Panc1 (cell line): ENCODE measurements around the gene VSIR. TPM values are rescaled to one million over a fixed set of nuclear protein-coding genes. Genes with fewer than 3 reads are reported as not detected.

ENCODE experiments used
- ATAC-seq: fragments of 200-7000 bp; cut with Tn5 transposase; 2 replicates; pipeline ENCODE4 v1.9.1; 2020; ENCODE audit warnings: mild to moderate bottlenecking, moderate library complexity
- BruUV-seq: library from RNA; stranded (reverse); fragments of 400-500 nt; replicated peaks from 2 replicates; lab custom pipeline; 2021; lab: Mats Ljungman, UMichigan
- CTCF ChIA-PET: fragments of 300-600 bp; sonication (Branson Sonifier 250); formaldehyde crosslinking; loops from one replicate; lab custom pipeline; 2022; ENCODE audit warnings: antibody characterized with exemption; lab: Charles Lee
- POLR2A ChIA-PET: fragments of 300-600 bp; sonication (Branson Sonifier 250); formaldehyde crosslinking; loops from one replicate; lab custom pipeline; 2022; ENCODE audit warnings: antibody characterized with exemption; lab: Charles Lee
- DNase-seq: peaks from one replicate; pipeline ENCODE4 v3.0.0-alpha.2; 2010; ENCODE audit warnings: low read depth, low spot score
- H3K27ac ChIP-seq: 2 replicates; pipeline ENCODE4 v1.5.1; 2011; ENCODE audit warnings: mild to moderate bottlenecking, low read length, inconsistent platforms
- H3K27me3 ChIP-seq: fragments of 200-500 bp; sonication (Bioruptor generic); 2 replicates; pipeline ENCODE4 v1.6.0; 2014; ENCODE audit warnings: low read length, inconsistent platforms; ENCODE audit not compliant: control insufficient read depth, insufficient read depth
- H3K36me3 ChIP-seq: fragments of 200-500 bp; sonication (Bioruptor generic); 2 replicates; pipeline ENCODE4 v1.5.1; 2014; ENCODE audit warnings: inconsistent platforms, mild to moderate bottlenecking, low read length, moderate library complexity; ENCODE audit not compliant: control insufficient read depth, insufficient read depth
- H3K4me1 ChIP-seq: 2 replicates; pipeline ENCODE4 v1.5.1; 2011; ENCODE audit warnings: inconsistent platforms, mild to moderate bottlenecking, low read length, moderate library complexity; ENCODE audit not compliant: control insufficient read depth, insufficient read depth
- H3K4me3 ChIP-seq, 2 experiments: 2 replicates each; pipeline ENCODE4 v1.5.1; 2011 to 2012; ENCODE audit warnings: low read depth in 2 of 2, low read length in 2 of 2, mild to moderate bottlenecking in 2 of 2, inconsistent platforms in 1 of 2, moderate library complexity in 1 of 2
- H3K9me3 ChIP-seq: fragments of 200-500 bp; sonication (Bioruptor generic); 2 replicates; pipeline ENCODE4 v1.5.1; 2014; ENCODE audit warnings: low read depth, mild to moderate bottlenecking, inconsistent platforms, low read length, moderate library complexity; ENCODE audit not compliant: control insufficient read depth, insufficient read depth
- POLR2AphosphoS5 ChIP-seq: IDR thresholded peaks from 2 replicates; pipeline ENCODE4 v1.6.1; 2012; ENCODE audit warnings: mild to moderate bottlenecking, low read depth, low read length, moderate library complexity
- SIN3A ChIP-seq: IDR thresholded peaks from 2 replicates; pipeline ENCODE4 v1.6.1; 2012; ENCODE audit warnings: low read depth, mild to moderate bottlenecking, low read length, moderate library complexity, borderline replicate concordance; ENCODE audit not compliant: insufficient read depth
- TCF7L2 ChIP-seq: IDR thresholded peaks from 2 replicates; pipeline ENCODE4 v1.6.1; 2011; ENCODE audit warnings: mild to moderate bottlenecking, low read depth, low read length, inconsistent platforms
- in situ Hi-C: cut with HindIII; loops from 2 replicates; pipeline ENCODE4 v1.10.0; 2016; ENCODE audit warnings: low sequenced_read_pairs, low pct_unique_long_range_greater_than_20kb
- intact Hi-C: fragments of 100-400 bp; cut with micrococcal nuclease; formaldehyde crosslinking; loops from one replicate; pipeline ENCODE4 v1.10.0; 2022; ENCODE audit not compliant: unreplicated experiment
- total RNA-seq: library from RNA; stranded (reverse); gene quantifications from one replicate; pipeline ENCODE4 v1.2.1, GENCODE V29; 2021; ENCODE audit not compliant: unreplicated experiment
- TF ChIP-seq, protein P1 (sequence below): fragments of 450-650 bp; IDR thresholded peaks from 2 replicates; pipeline ENCODE4 v1.5.1; 2017; ENCODE audit warnings: mild to moderate bottlenecking
- TF ChIP-seq, protein P2 (sequence below), 2 experiments: IDR thresholded peaks; 2 replicates each; pipeline ENCODE4 v1.6.1; 2011 to 2012; ENCODE audit warnings: low read depth in 2 of 2, control low read depth in 1 of 2, low read length in 1 of 2, mild to moderate bottlenecking in 1 of 2, moderate library complexity in 1 of 2; ENCODE audit not compliant: insufficient read depth in 1 of 2

VSIR gene
- total RNA-seq, 1 experiment from 2014 or later: 34.9 TPM

DNA sequence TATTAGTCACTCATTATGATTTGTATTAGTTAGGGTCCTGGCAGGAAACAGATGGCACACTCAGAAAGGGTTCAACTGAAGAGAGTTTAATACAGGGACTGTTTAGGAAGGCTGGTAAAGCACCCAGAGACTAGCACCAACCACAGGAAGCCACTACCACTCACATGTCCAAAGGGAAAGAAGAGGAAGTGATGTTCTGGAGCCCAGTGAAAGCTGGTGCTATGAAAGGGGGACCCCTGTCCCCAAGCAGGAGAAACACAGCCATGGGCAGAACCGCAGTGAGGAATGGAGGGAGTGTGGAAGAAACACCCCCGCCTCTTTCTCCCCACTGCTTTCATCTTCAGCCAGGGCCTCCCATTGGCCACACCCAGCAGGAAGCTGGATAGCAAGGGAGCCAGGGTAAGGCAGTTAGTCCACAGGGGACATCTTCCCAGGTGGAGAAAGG is 3.2 kb upstream of the VSIR start:
- H3K36me3 ChIP-seq: no peaks in the 10 kb centered on the region
- no TSS peak for BruUV-seq
- in situ Hi-C loops: no loop called here
- H3K27me3 ChIP-seq: no peaks in the 10 kb centered on the region
- CTCF ChIA-PET: no interaction called here
- ATAC-seq (no peak), DNase-seq (no peak)
- intact Hi-C loops: no loop called here
- TF ChIP-seq, protein P1, sequence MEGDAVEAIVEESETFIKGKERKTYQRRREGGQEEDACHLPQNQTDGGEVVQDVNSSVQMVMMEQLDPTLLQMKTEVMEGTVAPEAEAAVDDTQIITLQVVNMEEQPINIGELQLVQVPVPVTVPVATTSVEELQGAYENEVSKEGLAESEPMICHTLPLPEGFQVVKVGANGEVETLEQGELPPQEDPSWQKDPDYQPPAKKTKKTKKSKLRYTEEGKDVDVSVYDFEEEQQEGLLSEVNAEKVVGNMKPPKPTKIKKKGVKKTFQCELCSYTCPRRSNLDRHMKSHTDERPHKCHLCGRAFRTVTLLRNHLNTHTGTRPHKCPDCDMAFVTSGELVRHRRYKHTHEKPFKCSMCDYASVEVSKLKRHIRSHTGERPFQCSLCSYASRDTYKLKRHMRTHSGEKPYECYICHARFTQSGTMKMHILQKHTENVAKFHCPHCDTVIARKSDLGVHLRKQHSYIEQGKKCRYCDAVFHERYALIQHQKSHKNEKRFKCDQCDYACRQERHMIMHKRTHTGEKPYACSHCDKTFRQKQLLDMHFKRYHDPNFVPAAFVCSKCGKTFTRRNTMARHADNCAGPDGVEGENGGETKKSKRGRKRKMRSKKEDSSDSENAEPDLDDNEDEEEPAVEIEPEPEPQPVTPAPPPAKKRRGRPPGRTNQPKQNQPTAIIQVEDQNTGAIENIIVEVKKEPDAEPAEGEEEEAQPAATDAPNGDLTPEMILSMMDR: no peak
- TF ChIP-seq SIN3A: no peak
- TF ChIP-seq TCF7L2: no peak
- TF ChIP-seq POLR2AphosphoS5: no peak
- TF ChIP-seq, protein P2, sequence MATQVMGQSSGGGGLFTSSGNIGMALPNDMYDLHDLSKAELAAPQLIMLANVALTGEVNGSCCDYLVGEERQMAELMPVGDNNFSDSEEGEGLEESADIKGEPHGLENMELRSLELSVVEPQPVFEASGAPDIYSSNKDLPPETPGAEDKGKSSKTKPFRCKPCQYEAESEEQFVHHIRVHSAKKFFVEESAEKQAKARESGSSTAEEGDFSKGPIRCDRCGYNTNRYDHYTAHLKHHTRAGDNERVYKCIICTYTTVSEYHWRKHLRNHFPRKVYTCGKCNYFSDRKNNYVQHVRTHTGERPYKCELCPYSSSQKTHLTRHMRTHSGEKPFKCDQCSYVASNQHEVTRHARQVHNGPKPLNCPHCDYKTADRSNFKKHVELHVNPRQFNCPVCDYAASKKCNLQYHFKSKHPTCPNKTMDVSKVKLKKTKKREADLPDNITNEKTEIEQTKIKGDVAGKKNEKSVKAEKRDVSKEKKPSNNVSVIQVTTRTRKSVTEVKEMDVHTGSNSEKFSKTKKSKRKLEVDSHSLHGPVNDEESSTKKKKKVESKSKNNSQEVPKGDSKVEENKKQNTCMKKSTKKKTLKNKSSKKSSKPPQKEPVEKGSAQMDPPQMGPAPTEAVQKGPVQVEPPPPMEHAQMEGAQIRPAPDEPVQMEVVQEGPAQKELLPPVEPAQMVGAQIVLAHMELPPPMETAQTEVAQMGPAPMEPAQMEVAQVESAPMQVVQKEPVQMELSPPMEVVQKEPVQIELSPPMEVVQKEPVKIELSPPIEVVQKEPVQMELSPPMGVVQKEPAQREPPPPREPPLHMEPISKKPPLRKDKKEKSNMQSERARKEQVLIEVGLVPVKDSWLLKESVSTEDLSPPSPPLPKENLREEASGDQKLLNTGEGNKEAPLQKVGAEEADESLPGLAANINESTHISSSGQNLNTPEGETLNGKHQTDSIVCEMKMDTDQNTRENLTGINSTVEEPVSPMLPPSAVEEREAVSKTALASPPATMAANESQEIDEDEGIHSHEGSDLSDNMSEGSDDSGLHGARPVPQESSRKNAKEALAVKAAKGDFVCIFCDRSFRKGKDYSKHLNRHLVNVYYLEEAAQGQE (IDR thresholded peaks at IDR 0.05; ENCODE audit: insufficient read depth in 1 of 2, low read depth in 2 of 2, low read length in 1 of 2): no peak
- POLR2A ChIA-PET: no interaction called here
- no peak overlapping the region for H3K27ac ChIP-seq
- peaks cover 30% of the 10 kb centered on the region; the same call in 1 of the 2 replicates for H3K4me1 ChIP-seq
- no peaks in the 10 kb centered on the region for H3K9me3 ChIP-seq
- H3K4me3 ChIP-seq: no peak overlapping the region

DNA sequence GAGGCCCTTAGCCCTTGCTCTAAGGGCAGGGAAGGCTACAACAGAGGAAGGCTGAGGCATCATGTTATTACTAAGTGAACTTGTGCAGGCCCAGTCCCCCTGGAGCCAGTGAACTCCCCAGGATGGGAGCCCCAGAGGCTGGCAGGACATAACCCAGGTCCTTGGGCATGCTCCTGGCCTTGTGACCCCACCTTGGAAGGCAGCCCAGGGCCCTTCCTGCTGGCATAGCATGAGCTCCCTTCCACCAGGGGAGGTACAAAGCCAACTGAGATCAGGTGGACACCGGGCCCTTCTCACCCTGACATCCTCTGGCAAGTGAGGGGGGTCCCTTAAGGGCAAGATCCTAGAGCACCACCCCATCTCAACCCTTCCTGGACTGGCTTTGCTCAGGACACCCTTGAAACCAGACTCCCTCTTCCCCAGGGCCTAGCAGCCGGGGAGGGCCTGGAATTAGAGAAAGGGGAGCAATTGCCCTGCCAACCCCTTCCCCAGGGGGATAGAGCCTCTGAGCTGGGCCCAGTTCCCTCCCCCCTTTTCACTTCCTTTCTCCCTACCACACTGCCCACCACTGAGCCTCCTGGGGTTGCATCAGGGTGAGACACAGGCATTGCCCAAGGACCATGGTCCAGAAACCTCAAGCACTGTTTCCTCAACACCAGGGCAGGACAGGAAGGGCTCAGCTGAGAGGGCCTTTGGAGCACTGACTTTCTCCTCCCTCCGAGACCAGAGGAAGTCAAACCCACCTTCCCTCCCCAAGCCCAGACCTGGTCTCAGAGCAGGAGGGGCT is 1.8 kb upstream of the VSIR start:
- TF ChIP-seq TCF7L2 (no peak), POLR2AphosphoS5 (no peak), SIN3A (no peak)
- TF ChIP-seq, protein P1: no peak
- TF ChIP-seq, protein P2 (IDR thresholded peaks at IDR 0.05; ENCODE audit: insufficient read depth in 1 of 2, low read depth in 2 of 2, low read length in 1 of 2): no peak
- DNase-seq (no peak), ATAC-seq (no peak)
- Histone ChIP-seq H3K27me3 (no peaks in the 10 kb centered on the region), H3K4me3 (no peak overlapping the region), H3K27ac (no peak overlapping the region), H3K9me3 (no peaks in the 10 kb centered on the region), H3K36me3 (no peaks in the 10 kb centered on the region), H3K4me1 (peaks cover 35% of the 10 kb centered on the region; the same call in 1 of the 2 replicates)
- ChIA-PET POLR2A (interaction anchor here (0.5 kb wide), 1 partner anchor 47 kb away, joined by 8 read pairs; no protein-coding TSS in a partner anchor), CTCF (interaction anchor here (0.7 to 0.8 kb wide), 2 partner anchors 11 to 1253 kb away, joined by 3 read pairs; no protein-coding TSS in a partner anchor)
- no TSS peak for BruUV-seq
- in situ Hi-C loops: no loop called here
- intact Hi-C loops: no loop called here
